ENCODE measurements around the gene CYB5B.
"Not testable (repeated sequence)": the region's sequence is repeated elsewhere in the genome, so short reads cannot be mapped to it uniquely, and the experiment has no call there.

CYB5B gene

GRCh38 chr16:69410219-69410990 is 14.0 kb upstream of the CYB5B start:
- no peak for DNase-seq

DNA sequence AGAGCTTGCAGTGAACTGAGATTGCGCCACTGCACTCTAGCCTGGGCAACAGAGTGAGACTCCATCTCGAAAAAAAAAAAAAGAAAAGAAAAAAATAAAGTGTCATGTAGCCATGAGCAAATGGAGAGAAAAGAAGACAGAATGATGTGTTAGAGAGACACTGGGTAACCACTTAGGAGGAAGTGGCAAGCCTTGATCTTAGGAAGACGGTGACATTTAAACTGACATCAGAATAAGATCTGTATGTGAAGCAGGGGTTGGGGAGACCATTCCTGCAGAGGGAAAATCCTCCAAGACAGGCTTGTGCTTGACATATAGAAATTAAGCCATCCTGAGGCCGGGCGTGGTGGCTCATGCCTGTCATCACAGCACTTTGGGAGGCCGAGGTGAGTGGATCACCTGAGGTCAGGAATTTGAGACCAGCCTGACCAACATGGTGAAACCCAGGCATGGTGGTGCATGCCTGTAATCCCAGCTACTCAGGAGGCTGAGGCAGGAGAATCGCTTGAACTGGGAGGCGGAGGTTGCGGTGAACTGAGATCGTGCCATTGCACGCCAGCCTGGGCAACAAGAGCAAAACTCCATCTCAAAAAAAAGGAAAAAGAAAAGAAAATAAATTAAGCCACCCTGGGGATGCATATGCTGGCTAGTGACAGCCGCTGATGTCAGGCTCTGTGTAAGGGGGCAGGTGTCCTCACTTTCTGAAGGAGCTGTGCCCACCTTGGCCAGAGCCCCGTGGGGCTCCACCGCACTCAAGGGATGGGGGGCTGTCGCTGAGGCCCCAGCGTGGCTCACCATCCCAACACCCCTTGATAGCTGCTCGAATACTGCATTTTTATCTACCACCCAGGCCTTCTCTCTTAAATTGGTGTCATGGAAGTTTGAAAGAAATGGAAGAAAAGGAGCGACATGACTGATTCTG is 13.1 kb upstream of the CYB5B start:
- no peak for DNase-seq

GRCh38 chr16:69412287-69412686 is 12.1 kb upstream of the CYB5B start:
- no peak for DNase-seq

DNA sequence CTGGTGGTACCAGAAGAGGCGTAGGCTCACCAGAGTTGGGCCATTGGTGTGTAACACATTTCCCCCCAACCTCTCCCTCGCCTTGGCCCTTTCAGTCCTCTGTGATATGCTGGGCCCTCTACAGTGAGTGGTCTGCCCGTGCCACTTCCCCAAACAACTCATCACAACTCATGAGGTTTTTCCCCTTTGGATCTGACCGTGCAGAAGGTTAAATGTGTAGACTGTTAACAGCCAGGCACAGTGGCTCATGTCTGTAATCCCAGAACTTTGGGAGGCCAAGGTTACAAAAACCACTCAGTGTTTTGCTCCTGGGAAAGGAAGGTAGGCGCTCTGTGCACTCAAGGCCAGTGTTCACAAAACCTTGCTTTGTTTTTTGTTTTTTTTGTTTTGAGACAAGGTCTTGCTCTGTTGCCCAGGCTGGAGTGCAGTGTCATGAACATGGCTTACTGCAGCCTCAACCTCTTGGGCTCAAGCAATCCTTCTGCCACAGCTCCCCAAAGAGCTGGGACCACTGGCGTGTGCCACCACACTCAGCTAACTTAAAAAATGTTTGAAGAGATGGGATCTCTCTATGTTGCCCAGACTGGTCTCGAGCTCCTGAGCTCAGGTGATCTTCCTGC is 11.3 kb upstream of the CYB5B start:
- DNase-seq, result no peak

DNA sequence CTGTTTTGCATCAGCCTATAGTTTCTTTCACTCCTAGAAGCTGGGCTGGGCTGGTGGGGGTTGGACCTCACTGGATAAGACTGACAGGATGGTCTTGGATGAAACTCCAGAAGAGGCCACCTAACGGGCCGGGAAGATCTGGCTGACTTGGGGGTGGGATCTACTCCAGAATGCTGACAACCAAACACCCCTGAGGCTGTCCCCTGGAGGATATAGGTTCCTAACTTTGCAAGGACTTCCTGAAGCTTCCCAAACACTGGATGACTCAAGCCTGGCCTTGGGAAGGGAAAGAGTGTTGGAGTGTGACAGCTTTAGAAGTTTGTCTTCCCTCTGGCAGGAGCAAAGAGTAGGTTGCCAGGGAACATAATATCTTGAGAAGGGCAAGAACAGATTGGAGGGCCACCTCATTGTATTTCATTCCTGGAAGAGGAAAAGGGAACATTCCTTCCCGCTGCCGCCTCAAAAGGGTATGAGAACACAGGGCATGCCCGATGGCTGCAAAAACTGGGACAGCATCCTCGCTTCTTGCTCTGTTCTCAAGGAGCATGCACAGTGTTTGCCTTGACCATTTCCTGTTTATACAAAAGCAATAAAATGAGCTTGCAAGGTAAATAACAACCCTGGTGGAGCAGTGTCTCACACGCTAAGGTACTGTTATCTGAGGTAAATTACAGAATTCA is 6.8 kb upstream of the CYB5B start:
- DNase-seq, result no peak

DNA sequence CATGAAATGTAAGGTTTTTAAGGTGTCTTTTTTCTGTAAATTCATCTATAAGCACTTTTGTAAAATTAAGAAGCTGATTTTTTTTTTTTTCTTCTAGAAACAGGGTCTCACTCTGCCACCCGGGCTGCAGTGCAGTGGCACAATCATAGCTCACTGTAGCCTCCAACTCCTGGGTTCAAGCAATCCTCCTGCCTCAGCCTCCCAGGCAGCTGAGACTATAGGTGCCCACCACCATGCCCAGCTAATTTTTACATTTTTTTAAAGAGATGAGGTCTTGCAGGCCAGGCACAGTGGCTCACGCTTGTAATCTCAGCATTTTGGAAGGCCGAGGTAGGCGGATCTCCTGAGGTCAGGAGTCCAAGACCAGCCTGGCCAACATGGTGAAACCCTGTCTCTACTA is 4.5 kb upstream of the CYB5B start:
- no peak for DNase-seq

- DNase-seq, result no peak
These were observed 1.2 kb upstream of the CYB5B start for GRCh38 chr16:69423189-69423588.

- no peak for DNase-seq
These were observed 741 bp downstream of the CYB5B start for GRCh38 chr16:69424935-69425784.

DNA sequence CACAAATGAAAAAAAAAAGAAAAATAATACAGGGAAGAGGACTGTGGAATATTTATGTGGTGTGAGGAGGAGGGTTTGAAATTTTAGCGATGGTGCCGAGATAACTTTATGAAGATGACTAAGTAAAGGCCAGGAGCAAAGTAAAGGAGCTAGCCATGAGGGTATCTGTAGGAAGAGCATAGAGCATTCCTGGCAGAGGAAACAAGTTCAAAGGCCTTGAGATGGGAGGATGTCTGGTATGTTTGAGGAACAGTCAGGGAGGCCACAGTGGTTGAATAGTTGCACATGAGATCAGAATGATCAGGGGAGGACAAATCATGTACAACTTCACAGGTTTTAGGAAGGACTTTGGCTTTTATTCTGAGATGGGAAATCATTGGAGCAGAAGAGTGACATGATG is 4.2 kb downstream of the CYB5B start:
- DNase-seq, result no peak

- DNase-seq, result not testable (repeated sequence)
These were observed 4.7 kb downstream of the CYB5B start for GRCh38 chr16:69429058-69429640.

GRCh38 chr16:69431948-69432468 is 7.6 kb downstream of the CYB5B start:
- DNase-seq, result no peak

DNA sequence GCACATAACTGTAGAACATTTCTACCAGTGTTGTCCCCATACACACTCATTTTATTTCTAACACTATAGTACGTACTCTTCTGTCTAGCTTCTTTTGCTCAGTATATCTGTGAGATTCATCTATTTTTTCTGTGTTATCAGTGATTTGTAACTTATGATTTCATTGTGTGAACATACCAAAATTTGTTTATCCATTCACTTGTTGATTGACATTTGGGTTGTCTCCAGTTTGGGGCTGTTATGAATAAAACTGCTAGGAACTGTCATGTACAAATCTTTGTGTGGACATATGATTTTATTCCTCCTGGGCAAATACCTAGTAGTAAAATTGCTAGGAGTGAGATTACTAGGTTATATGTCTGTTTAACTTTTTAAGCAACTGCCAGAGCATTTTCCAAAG is 9.6 kb downstream of the CYB5B start:
- no peak for DNase-seq

DNA sequence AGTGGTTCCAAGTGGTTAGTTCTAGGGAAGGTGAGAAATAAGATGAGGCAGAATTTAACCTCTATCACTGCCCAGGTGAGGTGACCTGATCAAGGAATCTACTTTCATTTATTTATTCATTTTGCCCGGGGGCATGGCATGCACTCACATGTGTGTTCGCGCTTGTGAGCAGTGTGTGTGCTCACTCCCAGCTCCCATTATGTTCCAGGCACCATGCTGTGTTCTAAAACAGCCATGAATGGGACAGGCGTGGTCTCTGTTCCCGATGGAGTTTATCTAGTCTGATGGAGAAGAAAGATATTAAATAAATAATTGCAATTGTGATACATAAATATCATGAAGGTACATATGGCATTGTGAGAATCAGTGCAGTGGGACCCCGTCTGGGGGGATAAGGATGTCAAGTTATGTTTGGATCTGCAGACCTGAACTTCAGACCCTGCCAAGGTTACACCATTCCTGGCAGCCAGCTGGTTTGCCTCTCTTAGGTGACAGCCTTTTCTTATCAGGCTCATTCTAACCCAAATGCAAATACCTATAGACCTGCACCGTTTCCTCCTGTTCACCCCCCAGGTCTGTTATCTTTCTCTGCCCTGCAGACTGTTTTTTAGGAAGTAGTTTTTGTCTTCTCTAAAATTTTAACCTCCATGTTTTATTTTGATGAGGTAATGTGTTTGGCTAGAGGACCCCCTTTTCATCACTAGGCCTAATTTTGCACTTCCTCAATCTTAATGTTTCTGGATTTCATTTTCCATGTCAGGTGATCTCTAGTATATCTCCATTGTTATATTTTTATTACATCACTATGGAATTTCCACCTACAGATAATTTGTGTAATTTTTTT is 11.8 kb downstream of the CYB5B start:
- no peak for DNase-seq

DNA sequence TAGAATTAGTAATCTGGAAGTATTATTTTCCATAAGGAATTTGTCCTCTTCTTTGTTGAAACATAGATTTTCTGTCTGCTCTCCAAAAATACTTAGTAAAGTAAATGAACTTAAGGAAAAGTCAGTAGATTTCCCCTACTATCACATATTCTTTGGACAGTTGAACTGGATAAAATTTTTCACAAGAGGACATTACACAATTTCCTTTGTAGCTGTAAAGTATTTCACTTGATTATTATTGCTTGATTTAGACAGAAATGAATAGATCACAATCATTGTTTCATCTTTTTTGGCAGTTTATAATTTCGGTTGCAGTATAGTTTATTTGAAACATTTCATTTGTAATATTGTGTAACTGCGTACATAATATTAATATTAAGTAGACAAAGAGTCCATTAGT is 12.5 kb downstream of the CYB5B start:
- DNase-seq, result no peak

- no peak for DNase-seq
These were observed 14.0 kb downstream of the CYB5B start for GRCh38 chr16:69438465-69438864.

GRCh38 chr16:69440250-69440649 is 15.8 kb downstream of the CYB5B start:
- no peak for DNase-seq

DNA sequence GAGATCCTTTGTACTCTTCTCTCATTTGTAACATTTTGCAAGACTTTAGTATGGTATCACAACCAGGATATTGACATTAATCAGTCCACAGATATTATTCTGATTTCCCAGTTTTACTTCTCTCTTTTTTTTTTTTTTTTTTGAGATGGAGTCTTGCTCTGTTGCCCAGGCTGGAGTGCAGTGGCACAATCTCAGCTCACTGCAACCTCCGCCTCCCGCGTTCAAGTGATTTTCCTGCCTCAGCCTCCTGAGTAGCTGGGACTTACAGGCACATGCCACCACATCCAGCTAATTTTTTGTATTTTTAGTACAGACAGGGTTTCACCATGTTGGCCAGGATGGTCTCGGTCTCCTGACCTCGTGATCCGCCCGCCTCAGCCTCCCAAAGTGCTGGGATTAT is 16.6 kb downstream of the CYB5B start:
- DNase-seq, result not testable (repeated sequence)

- no peak for DNase-seq
These were observed 19.7 kb downstream of the CYB5B start for GRCh38 chr16:69443927-69444631.

GRCh38 chr16:69444873-69445517 is 20.6 kb downstream of the CYB5B start:
- no peak for DNase-seq
